HG02763 (cell line): ENCODE results near the gene AP2B1.
"Not testable (repeated sequence)": the region's sequence is repeated elsewhere in the genome, so short reads cannot be mapped to it uniquely, and the experiment has no call there.

Experiments
- ATAC-seq: cut with Tn5 transposase; IDR thresholded peaks from one replicate; pipeline ENCODE4 v1.9.1; 2021; ENCODE audit warnings: mild to moderate bottlenecking, moderate library complexity; ENCODE audit not compliant: unreplicated experiment

AP2B1 gene

GRCh38 chr17:35587074-35587961, at the start of gene AP2B1:
TSS of gene AP2B1 (plus strand) at chr17:35587322. CDS start at chr17:35594031, 6,709 bp downstream.
- ATAC-seq: peak; percentile 95

- ATAC-seq: no peak
Observed at GRCh38 chr17:35537601-35538141, 49.5 kb upstream of the AP2B1 start, which contains the start of gene SLFN12L. TSS of gene SLFN12L (minus strand) at chr17:35537678. CDS start at chr17:35522364, 15,314 bp downstream.

- no peak for ATAC-seq
Observed at GRCh38 chr17:35539659-35540026, 47.5 kb upstream of the AP2B1 start.

- no peak for ATAC-seq
Observed at GRCh38 chr17:35540589-35541404, 46.3 kb upstream of the AP2B1 start.

GRCh38 chr17:35541434-35541833, 45.7 kb upstream of the AP2B1 start:
- no peak for ATAC-seq

DNA sequence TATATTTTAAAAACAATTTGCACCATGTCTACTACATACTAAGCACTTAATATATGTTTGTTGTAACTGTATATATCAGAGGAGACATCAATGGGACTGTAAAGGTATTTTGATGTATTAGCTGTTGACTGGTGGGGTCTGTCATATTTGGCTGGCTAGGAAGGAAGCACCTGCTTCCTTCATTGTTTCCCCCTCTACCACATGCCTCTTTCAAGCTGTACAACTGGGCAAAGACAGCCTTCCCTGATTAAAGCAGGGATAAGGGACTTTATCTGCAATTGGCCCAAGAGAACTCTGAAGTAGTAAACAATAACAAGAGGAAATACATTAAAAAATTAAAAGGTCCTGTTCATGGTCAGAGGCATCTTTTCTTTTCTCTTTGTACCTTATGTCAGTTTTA, 44.1 kb upstream of the AP2B1 start:
- no peak for ATAC-seq

DNA sequence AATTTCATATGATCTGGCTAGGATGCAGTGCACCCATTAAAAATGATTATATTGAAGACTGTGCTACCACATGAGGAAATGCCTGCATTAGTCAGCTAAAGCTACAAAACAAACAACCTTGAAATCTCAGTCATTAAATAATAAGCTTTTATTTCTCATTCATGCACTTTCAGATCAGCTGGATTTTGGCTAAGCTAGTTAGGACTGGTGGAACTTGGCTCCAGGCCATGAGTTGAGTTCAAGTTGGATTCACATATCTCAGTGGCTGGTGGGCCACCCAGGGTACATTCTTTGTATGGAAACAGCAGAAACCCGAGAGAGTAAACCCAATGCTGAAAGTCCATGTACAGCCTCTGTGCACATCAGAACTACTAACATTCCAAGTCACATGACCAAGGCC, 43.3 kb upstream of the AP2B1 start:
- ATAC-seq: no peak

GRCh38 chr17:35545150-35545549, 42.0 kb upstream of the AP2B1 start:
- no peak for ATAC-seq

GRCh38 chr17:35546487-35546886, 40.6 kb upstream of the AP2B1 start:
- ATAC-seq: no peak

DNA sequence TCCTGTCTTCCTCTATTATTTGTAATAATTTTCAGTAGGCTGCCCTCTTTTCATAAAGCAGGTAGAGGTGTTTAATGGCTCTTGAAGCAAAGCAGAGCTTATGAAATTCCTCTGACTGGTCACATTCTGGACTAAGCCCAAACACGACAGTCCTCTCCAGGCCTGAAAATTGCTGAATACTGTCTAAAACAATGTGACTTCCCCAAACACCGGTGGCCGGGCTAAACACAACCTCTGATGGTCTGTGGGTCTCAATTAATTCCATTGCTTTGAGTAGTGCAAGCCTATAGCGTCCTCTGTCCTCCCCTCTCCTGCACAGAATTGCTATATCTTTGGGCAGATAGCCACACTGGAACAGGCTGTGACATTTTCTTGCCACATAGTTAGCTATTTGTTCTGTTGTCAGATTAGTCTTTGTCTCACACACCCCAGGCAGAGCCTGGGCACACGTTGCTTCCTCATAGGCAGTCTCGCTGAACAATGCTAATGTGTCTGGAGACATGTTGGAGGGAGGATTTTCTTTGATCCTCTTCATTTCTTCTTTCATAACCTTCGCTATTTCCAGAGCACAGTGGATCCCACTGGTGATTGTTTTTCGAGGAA, 38.8 kb upstream of the AP2B1 start:
- no peak for ATAC-seq

DNA sequence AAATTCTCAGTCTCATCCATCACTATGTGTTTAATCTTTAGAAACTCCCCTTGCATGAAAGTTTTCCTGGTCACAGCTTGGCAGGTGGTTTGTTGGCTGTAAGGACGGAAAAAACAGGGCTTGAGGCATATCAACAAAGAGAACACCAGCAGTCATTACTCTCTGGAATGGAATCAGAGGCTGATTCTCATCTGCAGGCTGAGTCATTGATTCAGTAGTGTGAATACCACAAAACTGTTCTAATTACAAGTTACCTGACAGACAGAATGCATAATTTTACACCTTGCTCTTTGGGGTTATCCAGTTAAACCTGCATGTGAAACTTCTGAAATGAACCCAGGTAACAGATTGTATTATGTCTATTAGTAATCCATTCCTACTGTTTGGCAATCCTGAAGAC, 38.1 kb upstream of the AP2B1 start:
- ATAC-seq: no peak

DNA sequence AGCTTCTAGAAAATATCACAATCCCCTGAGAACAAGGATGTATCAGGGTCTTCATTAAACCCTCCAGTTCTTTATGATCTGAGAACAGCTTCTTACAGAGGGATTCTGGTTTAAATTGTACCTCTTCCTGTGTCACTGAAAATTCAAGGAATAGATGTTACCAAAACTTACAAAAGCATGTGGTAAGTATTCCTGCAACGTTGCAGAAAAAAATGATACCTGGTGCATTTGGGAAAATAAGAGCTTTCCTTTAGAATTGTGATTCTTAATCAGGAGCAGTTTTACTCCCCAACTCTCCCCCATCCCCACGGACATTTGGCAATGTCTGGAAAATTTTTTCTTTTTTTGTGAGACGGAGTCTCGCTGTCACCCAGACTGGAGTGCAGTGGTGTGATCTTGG, 33.8 kb upstream of the AP2B1 start:
- no peak for ATAC-seq

DNA sequence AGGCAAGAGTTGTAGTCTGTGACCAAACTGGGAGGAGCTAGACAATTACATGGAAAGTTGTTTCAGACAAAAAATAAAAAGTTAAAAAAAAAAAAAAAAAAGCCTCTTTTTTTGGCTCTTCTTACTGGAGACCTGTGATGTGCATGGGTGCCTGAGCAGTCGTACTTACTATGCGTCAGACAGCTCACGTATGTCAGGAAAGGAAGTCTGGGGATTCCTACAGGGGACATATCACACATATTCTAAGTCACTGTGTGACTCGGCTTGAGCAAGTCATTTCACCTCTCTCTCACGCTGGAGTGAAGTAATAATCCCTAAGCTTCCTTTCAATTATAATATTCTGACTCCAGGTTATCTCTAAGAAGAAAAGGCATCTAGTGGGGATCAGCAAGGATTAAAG, 32.5 kb upstream of the AP2B1 start:
- no peak for ATAC-seq

DNA sequence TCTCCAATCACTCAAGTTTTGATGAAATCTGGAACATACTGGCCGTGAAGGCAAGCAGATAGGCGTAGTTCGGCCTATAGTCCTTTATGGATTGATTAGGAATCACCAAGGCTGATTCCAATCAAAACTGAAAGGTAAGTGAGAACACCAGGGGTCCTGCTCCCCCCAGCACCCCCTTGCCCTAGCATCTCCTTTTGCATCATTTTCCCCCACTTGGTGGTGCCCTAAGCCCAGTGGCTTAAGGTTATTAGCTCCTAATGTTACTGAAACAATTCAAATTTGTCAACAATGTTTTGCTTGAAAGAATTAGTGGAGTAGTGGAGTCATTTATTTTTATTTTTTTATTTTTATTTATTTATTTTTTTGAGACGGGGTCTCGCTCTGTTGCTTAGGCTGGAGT, 31.4 kb upstream of the AP2B1 start:
- ATAC-seq: no peak

DNA sequence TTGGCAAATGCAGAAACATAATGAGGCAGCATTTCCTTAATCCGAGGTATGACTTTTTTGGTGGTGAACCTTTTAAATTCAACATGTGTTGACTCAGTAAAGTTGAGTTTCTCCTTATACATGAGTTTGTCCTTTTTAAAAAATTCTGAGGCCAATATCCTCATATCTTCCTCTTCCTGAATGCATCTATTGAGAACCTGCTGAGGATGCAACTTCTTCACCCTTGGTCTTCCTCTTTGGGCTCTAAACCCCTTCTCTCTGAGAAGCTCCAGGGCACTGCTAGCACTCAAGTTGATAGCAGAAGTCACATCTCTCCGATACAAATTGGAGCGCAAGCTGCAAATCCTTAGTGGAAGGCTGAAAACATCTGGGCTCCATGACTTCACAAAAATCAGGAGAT, 29.8 kb upstream of the AP2B1 start:
- no peak for ATAC-seq

DNA sequence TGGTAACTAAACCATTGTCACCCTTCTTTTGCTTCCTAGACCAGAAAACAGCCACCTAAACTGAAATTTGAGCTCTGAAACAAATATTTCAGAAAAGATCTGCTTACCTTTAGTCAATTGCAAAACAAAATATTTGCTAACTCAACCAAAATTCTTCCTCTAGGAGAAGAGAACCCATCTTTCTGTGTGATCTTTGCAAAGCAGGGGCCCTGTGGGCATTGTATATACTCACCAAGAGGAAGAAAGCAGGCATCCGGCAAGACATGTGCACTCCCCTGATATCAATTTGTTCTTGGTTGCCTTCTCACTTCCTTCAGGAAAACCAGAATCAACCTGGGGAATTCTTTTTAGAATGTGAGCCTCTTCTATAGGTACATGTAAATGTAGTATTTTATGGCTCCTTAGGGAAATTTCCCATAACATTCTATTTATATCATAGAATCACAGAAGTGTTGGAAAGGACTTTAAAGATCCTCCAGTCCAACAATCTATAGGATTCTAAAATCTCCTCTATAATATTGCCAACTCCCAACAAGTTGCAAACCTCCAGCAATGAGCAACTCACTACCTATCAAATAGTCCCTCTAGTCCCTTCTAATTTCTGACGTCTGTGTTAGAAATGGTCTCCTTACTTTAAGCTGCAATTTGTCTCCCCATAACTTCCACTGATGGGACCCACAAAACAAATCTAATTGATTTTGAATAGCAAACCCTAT, 27.5 kb upstream of the AP2B1 start:
- ATAC-seq: no peak

- no peak for ATAC-seq
Observed at GRCh38 chr17:35560703-35561102, 26.4 kb upstream of the AP2B1 start, which contains the start of gene SLFN14. TSS of gene SLFN14 (minus strand) at chr17:35560819. CDS start at chr17:35558062, 2,757 bp downstream.

DNA sequence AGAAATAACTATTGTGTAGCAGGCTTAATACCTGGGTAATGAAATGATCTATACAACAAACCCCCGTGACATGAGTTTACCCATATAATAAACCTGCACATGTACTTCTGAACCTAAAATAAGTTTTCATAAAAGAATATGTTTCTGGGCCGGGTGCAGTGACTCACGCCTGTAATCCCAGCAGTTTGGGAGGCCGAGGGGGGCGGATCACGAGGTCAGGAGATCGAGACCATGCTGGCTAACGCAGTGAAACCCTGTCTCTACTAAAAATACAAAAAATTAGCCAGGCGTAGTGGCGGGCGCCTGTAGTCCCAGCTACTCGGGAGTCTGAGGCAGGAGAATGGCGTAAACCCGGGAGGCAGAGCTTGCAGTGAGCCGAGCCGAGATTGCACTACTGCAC, 23.9 kb upstream of the AP2B1 start:
- not testable (repeated sequence) for ATAC-seq

DNA sequence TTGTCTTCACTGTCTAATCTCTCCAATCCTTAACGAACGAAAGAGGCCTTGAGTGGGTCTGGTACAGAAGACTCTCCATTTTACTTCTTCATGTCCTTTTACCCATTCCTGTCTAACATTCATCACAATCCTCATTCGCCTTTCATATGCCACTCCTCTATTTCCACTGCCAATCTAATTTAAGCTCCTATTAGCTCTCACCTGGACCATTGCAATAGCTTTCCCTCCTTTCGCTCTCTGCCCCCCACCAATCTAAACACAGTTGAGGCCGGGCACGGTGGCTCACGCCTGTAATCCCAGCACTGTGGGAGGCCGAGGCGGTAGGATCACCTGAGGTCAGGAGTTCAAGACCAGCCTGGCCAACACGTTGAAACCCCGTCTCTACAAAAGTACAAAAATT, 20.2 kb upstream of the AP2B1 start:
- no peak for ATAC-seq

DNA sequence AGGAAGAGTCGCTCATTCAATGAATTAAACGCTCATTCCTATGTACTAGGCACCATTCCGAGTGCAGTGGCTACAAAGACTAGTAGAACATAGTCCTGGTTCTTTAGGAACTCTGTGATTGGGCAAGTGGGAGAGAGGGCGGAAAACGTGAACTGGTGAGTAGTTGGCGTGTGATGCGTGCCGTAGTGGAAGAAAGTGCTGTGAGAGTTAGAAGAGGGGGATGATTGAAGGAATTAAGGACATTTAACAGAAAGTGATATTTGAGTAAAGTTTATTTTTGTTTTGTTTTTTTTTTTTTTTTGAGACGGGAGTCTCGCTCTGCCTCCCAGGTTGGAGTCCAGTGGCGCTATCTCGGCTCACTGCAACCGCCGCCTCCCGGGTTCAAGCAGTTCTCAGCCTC, 18.6 kb upstream of the AP2B1 start:
- no peak for ATAC-seq

DNA sequence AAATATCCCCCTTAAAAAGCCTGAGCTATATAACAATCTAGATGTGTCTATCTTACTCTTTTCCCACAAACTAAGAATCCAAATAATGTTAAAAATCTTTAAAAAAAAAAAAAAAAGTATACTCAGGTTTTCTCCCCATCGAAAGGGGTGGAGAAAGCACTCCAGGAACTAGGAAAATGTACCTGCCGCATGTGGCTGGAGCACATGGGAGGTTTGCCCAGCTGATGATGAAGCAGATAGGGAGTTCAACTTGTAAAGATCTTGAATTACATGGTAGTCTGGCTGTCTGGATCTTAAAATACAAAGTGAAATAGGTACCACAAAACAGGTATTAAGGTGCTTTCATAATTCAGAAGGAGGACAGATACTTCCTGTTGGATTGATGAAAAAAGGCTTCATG, 17.7 kb upstream of the AP2B1 start:
- no peak for ATAC-seq
